ENCODE data around the gene TMEM217. TPM values are rescaled to one million over a fixed set of nuclear protein-coding genes. Genes with fewer than 3 reads are reported as not detected.
A peak's percentile ranks its signal among the peaks of the same experiment; 100 is the strongest.

The TMEM217 gene
- total and polyA plus RNA-seq, 3 donors from 2014 or later, result 13.3 to 46.5 (median 16.2) TPM

- WGBS, 2 donors, result 76 to 89% methylated on average over 2 of the region's 2 CpGs
- Histone ChIP-seq H3K4me3 (no peak overlapping the region), H3K9me3 (no peaks in the 10 kb centered on the region), H3K4me1 (peaks cover 23% of the 10 kb centered on the region), H3K27ac (peak overlapping the region; percentile 21 to 32), H3K36me3 (ENCODE audit: low read depth, missing control alignments) (no peaks in the 10 kb centered on the region), H3K27me3 (no peaks in the 10 kb centered on the region)
- intact Hi-C loops (cut with DNase I; ENCODE audit: low total_unique reads), result no loop called here
- no peak for DNase-seq
- TF ChIP-seq POLR2A (IDR thresholded peaks at IDR 0.05) (no peak), CTCF (IDR thresholded peaks at IDR 0.05) (no peak)
These were observed 24.4 kb upstream of the TMEM217 start for GRCh38 chr6:37282371-37282770.

- Histone ChIP-seq H3K4me3 (no peak overlapping the region), H3K27me3 (no peaks in the 10 kb centered on the region), H3K9me3 (no peaks in the 10 kb centered on the region), H3K27ac (no peak overlapping the region), H3K36me3 (ENCODE audit: low read depth, missing control alignments) (no peaks in the 10 kb centered on the region), H3K4me1 (peaks cover 23% of the 10 kb centered on the region)
- no peak for TF ChIP-seq CTCF (IDR thresholded peaks at IDR 0.05)
- no peak for TF ChIP-seq POLR2A (IDR thresholded peaks at IDR 0.05)
- WGBS, 2 donors, result 78 to 86% methylated on average over 8 of the region's 8 CpGs
- intact Hi-C loops (cut with DNase I; ENCODE audit: low total_unique reads), result no loop called here
- no peak for DNase-seq
These were observed 22.4 kb upstream of the TMEM217 start for GRCh38 chr6:37280162-37280887.

GRCh38 chr6:37279366-37280134, 21.6 kb upstream of the TMEM217 start:
- no peaks in the 10 kb centered on the region for H3K27me3 ChIP-seq
- no peaks in the 10 kb centered on the region for H3K9me3 ChIP-seq
- peaks cover 21% of the 10 kb centered on the region for H3K4me1 ChIP-seq
- intact Hi-C loops (cut with DNase I; ENCODE audit: low total_unique reads), result no loop called here
- H3K4me3 ChIP-seq, result no peak overlapping the region
- 91 to 92% methylated on average over 9 of the region's 9 CpGs for WGBS, 2 donors
- no peak overlapping the region for H3K27ac ChIP-seq
- no peak for TF ChIP-seq POLR2A (IDR thresholded peaks at IDR 0.05)
- no peak for TF ChIP-seq CTCF (IDR thresholded peaks at IDR 0.05)
- H3K36me3 ChIP-seq (ENCODE audit: low read depth, missing control alignments), result no peaks in the 10 kb centered on the region
- no peak for DNase-seq

- Histone ChIP-seq H3K36me3 (ENCODE audit: low read depth, missing control alignments) (no peaks in the 10 kb centered on the region), H3K4me3 (no peak overlapping the region), H3K4me1 (no peaks in the 10 kb centered on the region), H3K27ac (no peak overlapping the region), H3K27me3 (no peaks in the 10 kb centered on the region), H3K9me3 (no peaks in the 10 kb centered on the region)
- no peak for DNase-seq
- TF ChIP-seq CTCF (IDR thresholded peaks at IDR 0.05) (no peak), POLR2A (IDR thresholded peaks at IDR 0.05) (no peak)
- 95% methylated on average over 6 of the region's 6 CpGs for WGBS, 2 donors
- intact Hi-C loops (cut with DNase I; ENCODE audit: low total_unique reads), result no loop called here
These were observed 19.1 kb upstream of the TMEM217 start for GRCh38 chr6:37277001-37277409.

All from testis (tissue), 3 donors.